Activated CD8-positive, alpha-beta memory T cell treated with anti-CD3 and anti-CD28 coated beads, Interleukin-2, amount 50 U/mL, for 24 hours (primary cell): ENCODE results near the gene STK36.

Source experiments
- DNase-seq: peaks from one replicate; pipeline ENCODE4 v3.0.0-alpha.2; 2020; ENCODE audit errors: extremely low read depth

STK36 gene

GRCh38 chr2:218671654-218672566, at the start of gene STK36, which contains the start of gene RNF25:
STK36 (plus strand) TSS chr2:218672086; CDS start chr2:218672830, 744 bp downstream.
RNF25 (minus strand) TSS chr2:218672002; CDS start chr2:218671970, 32 bp downstream.
- peak; percentile 61 for DNase-seq

GRCh38 chr2:218622606-218623365, 49.1 kb upstream of the STK36 start:
- no peak for DNase-seq

- DNase-seq, result no peak
Measured at GRCh38 chr2:218623366-218623705, 48.5 kb upstream of the STK36 start.

GRCh38 chr2:218626369-218626768, 45.5 kb upstream of the STK36 start:
- DNase-seq, result no peak

- no peak for DNase-seq
Measured at GRCh38 chr2:218627939-218628338, 43.9 kb upstream of the STK36 start.

- DNase-seq, result no peak
Measured at GRCh38 chr2:218631837-218632236, 40.0 kb upstream of the STK36 start.

- no peak for DNase-seq
Measured at GRCh38 chr2:218635719-218636118, 36.2 kb upstream of the STK36 start.

- no peak for DNase-seq
Measured at GRCh38 chr2:218638372-218638771, 33.5 kb upstream of the STK36 start.

GRCh38 chr2:218642121-218642656, 29.7 kb upstream of the STK36 start:
- no peak for DNase-seq

GRCh38 chr2:218642786-218643185, 29.1 kb upstream of the STK36 start:
- no peak for DNase-seq

- DNase-seq, result no peak
Measured at GRCh38 chr2:218643751-218644310, 28.1 kb upstream of the STK36 start.

GRCh38 chr2:218644721-218645120, 27.2 kb upstream of the STK36 start:
- no peak for DNase-seq

GRCh38 chr2:218645126-218645525, 26.8 kb upstream of the STK36 start:
- no peak for DNase-seq

GRCh38 chr2:218648088-218648786, 23.6 kb upstream of the STK36 start:
- DNase-seq, result no peak

- no peak for DNase-seq
Measured at GRCh38 chr2:218648787-218649100, 23.1 kb upstream of the STK36 start.

- DNase-seq, result no peak
Measured at GRCh38 chr2:218655751-218656150, 16.1 kb upstream of the STK36 start.

- no peak for DNase-seq
Measured at GRCh38 chr2:218658671-218659257, 13.1 kb upstream of the STK36 start.

- peak; percentile 89 for DNase-seq
Measured at GRCh38 chr2:218659258-218659987, 12.5 kb upstream of the STK36 start, which contains the start of the genes BCS1L and ZNF142. BCS1L (plus strand) TSS chr2:218659683; CDS start chr2:218660988, 1,305 bp downstream. ZNF142 (minus strand) TSS chr2:218659623; CDS start chr2:218656429, 3,194 bp downstream.

- no peak for DNase-seq
Measured at GRCh38 chr2:218659988-218660358, 11.9 kb upstream of the STK36 start.

- no peak for DNase-seq
Measured at GRCh38 chr2:218662377-218662776, 9.5 kb upstream of the STK36 start.
